NCI-H1105 treated with DMSO at 0.1 percent for 48 hours (cell line): ENCODE results near the gene LASP1.
"Not testable (repeated sequence)": the region's sequence is repeated elsewhere in the genome, so short reads cannot be mapped to it uniquely, and the experiment has no call there.

Experiments
- DNase-seq: peaks from one replicate; lab custom pipeline; 2025; lab: John Stamatoyannopoulos, UW

The LASP1 gene

DNA sequence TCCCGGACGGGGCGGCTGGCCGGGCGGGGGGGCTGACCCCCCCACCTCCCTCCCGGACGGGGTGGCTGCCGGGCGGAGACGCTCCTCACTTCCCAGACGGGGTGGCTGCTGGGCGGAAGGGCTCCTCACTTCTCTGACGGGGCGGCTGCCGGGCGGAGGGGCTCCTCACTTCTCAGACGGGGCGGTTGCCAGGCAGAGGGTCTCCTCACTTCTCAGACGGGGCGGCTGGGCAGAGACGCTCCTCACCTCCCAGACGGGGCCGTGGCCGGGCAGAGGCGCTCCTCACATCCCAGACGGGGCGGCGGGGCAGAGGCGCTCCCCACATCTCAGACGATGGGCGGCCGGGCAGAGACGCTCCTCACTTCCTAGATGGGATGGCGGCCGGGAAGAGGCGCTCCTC is 60.9 kb downstream of the LASP1 start:
- not testable (repeated sequence) for DNase-seq

DNA sequence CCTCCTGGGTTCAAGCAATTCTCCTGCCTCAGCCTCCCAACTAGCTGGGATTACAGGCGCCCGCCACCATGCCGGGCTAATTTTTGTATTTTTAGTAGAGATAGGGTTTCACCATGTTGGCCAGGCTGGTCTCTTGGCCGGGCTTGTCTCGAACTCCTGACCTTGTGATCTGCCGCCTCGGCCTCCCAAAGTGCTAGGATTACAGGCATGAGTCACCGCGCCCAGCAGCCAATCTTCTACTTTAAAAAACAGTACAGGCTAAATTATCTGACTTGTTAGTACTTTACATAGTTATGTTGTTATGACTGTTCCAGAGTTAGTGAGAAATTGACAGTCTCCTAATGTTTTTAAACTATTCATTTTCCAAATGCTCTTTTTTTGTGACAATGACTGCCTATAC is 64.1 kb downstream of the LASP1 start:
- not testable (repeated sequence) for DNase-seq

DNA sequence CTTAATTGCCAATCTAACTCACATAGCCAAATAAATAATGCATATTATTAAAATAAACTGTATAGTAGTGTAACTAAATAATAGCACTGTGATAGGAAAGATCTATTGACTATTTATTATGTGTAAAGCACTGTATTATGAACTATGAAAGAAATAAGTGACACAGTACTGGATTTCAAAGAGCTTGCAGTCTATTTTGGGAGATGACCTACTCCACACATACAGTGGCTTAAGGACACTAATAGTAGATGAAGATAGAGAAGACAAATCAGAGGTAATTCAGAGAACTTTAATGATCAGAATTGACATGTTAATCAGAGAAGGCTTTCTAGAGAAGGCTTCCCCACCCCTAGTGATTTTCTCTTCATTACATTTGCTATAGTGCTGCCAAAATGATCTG is 70.1 kb downstream of the LASP1 start:
- DNase-seq, result no peak

- DNase-seq, result no peak
These were observed 70.5 kb downstream of the LASP1 start for GRCh38 chr17:38940404-38940803.

DNA sequence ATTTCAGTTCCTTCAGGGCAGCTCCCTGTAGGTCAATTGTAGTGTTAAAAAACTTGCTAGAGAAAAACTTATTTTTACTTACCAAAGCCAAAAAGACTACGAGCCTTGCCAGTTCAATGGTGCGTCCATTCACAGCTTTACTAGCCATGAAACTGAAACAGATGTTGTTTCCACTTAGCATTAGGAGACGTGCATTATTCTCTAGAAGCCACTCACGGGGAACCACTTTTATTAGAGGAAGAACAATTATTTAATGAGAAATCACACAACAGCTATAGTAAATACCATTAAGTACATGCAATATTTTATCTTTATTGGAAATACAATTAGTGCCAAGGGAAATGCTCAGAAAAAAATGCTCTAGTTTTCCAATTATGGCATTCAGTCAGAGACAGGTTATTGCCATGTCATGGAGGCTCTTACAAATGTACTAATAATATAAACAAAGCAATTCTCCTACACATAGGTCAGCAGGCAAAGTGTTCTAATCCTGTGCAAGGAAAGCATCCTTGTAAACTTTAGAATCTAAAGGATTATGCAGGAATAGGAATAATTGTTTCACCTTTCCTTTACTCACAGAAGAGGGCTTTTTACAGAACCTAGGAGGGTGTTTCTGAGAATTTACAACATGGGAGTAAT is 73.0 kb downstream of the LASP1 start:
- peak; percentile 67 for DNase-seq

DNA sequence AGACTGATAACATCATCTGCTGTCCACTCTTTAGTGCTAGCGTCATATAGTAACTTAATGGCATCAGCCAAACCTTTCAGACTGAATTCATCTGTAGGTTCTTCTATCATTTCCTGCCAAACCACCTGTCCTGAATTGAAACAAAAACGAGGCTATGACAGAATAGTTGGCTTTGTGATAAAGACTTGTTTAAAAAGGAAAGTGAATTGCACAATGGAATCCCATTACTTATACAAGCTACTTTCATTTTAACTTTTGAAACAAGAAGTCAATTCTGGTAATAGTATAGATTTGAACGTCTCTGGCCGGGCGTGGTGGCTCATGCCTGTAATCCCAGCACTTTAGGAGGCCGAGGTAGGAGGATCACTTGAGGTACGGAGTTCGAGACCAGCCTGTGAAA is 73.7 kb downstream of the LASP1 start:
- DNase-seq, result no peak

DNA sequence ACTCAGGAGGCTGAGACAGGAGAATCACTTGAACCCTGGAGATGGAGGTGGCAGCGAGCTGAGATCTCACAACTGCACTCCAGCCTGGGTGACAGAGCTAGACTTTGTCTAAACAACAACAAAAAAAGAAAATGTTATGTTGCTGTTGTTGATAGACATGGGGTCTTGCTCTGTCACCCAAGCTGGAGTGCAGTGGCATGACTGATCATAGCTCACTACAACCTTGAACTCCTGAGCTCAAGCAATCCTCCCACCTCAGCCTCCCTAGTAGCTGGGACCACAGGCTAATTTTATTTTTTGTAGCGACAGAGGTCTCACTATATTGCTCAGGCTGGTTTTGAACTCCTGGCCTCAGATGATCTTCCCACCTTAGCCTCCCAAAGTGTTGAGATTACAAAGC is 77.3 kb downstream of the LASP1 start:
- DNase-seq, result no peak

DNA sequence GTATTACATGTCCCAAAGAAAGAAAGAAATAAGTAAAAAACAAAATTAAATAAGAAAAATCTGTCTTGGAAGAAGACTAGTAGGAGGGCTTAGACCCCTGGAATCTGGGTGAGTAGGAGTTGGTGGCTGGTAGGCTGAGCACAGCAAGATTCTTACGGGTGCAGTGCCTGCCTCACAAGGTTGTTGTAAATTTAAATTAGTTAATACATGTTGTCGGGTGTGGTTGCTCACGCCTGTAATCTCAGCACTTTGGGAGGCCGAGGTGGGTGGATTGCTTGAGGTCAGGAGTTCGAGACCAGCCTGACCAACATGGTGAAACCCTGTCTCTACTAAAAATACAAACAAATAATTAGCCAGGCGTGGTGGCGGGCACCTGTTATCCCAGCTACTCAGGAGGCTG is 83.9 kb downstream of the LASP1 start:
- DNase-seq, result not testable (repeated sequence)

DNA sequence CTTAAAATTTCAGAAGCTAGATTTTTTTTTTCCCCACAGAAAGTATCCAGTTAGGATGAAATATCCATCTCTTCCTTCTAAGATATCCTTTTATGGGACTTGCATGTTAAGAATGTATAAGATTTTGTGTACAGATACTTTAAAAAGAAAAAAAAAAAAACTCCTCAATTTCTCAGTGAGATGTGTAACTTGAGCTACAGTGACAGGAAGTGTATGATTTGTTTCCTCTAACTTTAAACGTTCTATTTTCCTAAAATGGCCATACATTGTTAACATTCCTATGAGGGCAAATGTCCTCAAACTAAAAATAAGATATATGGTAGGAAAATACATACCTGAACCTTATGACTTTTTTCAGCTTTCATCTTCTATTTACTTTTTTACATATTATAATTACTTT is 88.5 kb downstream of the LASP1 start:
- DNase-seq, result no peak

DNA sequence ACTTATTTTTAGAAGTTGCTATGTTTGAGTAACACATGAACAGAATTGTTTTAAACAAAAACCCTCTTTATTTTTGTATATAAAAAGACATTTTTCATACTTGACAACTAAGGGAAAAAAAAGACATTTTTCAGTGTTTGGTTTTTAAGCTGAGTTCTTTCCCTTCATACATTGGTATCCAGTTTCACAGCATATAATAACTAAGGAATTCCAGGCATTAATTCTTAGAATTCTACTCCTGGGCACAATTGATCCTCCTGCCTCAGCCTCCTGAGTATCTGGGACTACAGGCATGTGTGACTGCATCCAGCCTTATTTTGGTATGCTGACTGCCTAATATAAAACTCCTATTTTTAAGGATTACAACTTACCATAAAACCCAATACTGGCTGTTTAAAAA is 88.9 kb downstream of the LASP1 start:
- no peak for DNase-seq

DNA sequence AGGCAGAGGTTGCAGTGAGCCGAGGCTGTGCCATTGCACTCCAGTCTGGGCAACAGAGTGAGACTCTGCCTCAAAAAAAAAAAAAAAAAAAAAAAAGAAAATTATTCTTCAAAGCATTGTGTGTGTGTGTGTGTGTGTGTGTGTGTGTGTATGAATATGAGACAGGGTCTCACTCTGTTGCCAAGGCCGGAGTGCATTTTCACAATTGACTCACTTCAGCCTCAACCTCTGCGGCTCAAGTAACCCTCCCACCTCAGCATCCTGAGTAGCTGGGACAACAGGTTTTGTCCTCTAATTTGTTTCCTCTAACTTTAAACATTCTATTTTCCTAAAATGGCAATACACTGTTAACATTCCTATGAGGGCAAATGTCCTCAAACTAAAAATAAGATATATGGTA is 89.7 kb downstream of the LASP1 start:
- DNase-seq, result no peak

DNA sequence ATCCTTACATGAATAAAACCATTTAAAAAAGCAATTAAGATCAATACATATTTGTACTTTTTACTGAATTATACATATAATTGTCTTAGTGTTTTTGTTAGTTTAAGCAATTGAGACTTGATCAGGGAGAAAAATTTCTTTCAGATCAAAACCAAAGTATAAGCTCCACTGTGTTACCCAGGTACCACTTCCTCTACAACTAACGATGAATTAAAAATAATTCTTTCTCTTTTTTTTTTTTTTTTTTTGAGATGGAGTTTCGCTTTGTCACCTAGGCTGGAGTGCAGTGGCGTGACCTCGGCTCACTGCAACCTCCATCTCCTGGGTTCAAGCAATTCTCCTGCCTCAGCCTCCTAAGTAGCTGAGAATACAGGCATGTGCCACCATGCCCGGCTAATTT is 90.5 kb downstream of the LASP1 start:
- no peak for DNase-seq

- no peak for DNase-seq
These were observed 91.6 kb downstream of the LASP1 start for GRCh38 chr17:38961413-38961812.

DNA sequence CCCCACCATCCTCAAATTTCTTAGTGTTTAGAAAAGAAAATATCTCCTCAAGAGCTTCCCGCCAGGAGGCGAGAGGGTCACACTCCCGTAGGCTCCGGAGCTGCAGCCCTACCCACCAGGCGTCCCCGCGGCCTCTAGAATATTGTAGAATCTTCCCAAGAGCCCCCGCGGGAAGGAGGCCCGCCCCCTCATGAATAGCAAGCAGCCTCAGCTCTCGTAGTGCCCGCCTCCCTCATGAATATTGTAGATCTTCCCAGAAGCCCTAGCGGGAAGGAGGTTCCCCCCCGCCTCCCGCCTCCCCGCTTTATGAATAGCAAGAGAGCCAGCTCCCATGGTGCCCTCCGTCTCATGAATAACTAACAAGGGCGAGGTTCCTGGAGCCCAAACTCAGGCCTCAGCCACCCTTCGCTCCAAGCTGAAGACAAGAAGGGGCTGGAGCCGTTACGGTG is 97.5 kb downstream of the LASP1 start, which contains the start of gene FBXO47:
Gene FBXO47, minus strand, starts transcription at position 114 of the 449 bp plus-strand sequence. CDS start 4,378 bp downstream, outside the sequence.
- no peak for DNase-seq

DNA sequence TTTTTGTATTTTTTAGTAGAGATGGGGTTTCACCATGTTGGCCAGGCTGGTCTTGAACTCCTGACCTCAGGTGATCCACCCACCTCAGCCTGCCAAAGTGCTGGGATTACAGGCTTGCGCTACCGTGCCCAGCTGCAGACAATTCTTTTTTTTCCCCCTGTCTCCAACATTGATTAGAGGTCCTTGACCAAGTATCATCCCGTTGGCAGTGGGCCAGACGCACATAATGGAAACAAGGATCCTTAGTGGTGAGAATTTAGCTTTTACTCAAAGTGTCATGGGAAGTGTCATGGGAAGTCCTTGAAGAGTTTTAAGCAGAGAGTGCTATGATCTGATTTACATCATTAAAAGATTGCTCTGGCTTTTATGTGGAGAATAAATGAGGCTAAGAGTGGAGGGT is 99.4 kb downstream of the LASP1 start:
- no peak for DNase-seq

GRCh38 chr17:38970128-38970527 is 100.3 kb downstream of the LASP1 start:
- DNase-seq, result no peak

DNA sequence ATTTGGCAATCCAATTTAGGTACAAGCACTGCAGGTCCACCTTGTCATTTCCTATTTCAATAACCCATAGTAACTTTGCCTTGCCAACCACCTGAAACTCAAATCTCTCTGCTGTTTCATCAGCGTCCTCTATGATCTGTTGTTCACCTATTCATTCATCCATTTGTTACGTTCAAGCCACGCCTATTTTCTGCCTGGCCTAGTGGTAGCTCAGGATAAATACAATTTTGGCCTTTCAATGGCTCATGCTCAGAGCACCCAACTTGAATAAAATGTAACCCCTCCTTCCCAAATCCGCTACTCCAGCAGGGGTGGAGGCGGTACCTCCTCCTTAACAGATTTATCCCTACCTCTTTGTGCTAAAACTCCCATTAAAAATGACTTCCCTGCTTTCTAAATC is 100.9 kb downstream of the LASP1 start:
- DNase-seq, result no peak
